Astrocyte of the cerebellum (primary cell): Measurements from ENCODE around the gene MVD.
A peak's percentile ranks its signal among the peaks of the same experiment; 100 is the strongest.

ENCODE experiments used
- DNase-seq: peaks from one replicate; pipeline ENCODE4 v3.0.0-alpha.2; 2011; ENCODE audit warnings: low read depth
- H3K4me3 ChIP-seq: 2 replicates; pipeline ENCODE4 v1.5.1; 2011; ENCODE audit warnings: mild to moderate bottlenecking, low read depth, low read length, moderate library complexity
- in situ Hi-C: cut with HindIII; loops from 2 replicates; pipeline ENCODE4 v1.10.0; 2017; ENCODE audit warnings: low sequenced_read_pairs
- TF ChIP-seq, protein P1 (sequence below): IDR thresholded peaks from 2 replicates; pipeline ENCODE4 v1.5.1; 2012; ENCODE audit warnings: low read length, low read depth, moderate library complexity, mild to moderate bottlenecking; ENCODE audit errors: missing control alignments

Gene MVD, protein sequence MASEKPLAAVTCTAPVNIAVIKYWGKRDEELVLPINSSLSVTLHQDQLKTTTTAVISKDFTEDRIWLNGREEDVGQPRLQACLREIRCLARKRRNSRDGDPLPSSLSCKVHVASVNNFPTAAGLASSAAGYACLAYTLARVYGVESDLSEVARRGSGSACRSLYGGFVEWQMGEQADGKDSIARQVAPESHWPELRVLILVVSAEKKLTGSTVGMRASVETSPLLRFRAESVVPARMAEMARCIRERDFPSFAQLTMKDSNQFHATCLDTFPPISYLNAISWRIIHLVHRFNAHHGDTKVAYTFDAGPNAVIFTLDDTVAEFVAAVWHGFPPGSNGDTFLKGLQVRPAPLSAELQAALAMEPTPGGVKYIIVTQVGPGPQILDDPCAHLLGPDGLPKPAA

DNA sequence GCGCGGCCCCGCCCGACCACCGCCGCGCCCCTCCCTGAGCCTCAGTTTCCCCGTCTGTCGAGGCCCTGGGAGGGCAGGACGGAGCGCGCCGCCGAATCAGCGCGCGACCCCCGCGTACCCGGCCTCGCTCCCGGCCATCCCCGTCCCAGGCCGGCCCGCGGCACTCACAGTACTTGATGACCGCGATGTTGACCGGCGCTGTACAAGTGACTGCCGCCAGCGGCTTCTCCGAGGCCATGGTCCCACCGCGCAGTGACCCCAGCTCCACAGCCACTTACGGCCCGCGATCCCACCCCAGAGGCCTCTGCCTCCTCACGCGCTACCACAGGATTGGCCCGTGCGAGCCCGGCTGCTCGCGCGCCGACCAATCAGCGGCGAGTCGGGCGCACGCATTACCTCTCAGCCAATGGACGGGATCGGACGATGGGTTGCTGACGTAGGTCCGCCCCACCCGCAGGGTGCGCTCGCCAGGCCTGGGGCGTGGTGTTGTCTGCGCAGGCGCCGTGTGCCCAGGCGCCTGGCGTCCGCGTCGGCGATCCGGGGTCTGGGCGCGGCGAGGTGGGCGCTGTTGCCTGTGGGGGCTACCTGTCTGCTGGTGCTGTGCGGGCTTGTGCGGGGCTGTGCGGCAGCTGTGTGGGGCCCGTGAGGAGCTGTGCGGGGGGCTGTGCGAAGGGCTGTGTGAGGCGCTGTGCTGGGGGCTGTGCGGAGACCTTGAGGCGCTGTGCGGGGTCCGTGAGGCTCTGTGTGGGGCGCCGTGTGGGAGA is at the start of gene MVD:
Gene MVD, minus strand, starts transcription at position 249 of the 764 bp plus-strand sequence. Its CDS starts 11 bp downstream, at position 238.
- TF ChIP-seq, protein P1, sequence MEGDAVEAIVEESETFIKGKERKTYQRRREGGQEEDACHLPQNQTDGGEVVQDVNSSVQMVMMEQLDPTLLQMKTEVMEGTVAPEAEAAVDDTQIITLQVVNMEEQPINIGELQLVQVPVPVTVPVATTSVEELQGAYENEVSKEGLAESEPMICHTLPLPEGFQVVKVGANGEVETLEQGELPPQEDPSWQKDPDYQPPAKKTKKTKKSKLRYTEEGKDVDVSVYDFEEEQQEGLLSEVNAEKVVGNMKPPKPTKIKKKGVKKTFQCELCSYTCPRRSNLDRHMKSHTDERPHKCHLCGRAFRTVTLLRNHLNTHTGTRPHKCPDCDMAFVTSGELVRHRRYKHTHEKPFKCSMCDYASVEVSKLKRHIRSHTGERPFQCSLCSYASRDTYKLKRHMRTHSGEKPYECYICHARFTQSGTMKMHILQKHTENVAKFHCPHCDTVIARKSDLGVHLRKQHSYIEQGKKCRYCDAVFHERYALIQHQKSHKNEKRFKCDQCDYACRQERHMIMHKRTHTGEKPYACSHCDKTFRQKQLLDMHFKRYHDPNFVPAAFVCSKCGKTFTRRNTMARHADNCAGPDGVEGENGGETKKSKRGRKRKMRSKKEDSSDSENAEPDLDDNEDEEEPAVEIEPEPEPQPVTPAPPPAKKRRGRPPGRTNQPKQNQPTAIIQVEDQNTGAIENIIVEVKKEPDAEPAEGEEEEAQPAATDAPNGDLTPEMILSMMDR, result no peak
- in situ Hi-C loops, result no loop called here
- peak; percentile 95 for DNase-seq
- H3K4me3 ChIP-seq, result peak within 1 kb of the TSS; percentile 96

DNA sequence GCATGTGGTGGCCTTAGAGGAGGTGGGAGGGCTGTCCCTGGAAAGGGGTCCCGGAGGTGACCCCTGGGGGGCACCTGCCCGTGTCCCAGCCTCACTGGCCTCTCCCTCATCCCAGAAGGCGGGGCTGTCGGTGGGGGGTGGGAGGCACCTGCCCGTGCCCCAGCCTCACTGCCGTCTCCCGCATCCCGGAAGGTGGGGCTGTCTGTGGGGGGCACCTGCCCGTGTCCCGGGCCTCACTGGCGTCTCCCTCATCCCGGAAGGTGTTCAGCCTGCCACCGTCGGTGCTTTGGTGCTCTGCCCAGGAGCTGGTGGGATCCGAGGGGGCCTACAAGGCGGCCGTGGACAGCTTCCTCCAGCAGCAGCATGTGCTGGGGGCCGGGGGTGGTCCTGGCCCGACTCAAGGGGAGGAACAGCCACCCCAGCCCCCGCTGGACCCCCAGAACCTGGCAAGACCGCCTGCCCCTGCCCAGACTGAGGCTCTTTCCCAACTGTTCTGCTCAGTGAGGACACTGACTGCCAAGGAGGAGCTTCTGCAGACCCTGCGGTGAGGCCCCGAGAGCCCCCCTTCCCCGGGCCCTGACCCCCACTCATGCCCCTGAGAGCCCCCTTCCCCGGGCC is 49.6 kb upstream of the MVD start:
- TF ChIP-seq, protein P1, result no peak
- in situ Hi-C loops, result no loop called here
- H3K4me3 ChIP-seq, result no peak overlapping the region
- no peak for DNase-seq

DNA sequence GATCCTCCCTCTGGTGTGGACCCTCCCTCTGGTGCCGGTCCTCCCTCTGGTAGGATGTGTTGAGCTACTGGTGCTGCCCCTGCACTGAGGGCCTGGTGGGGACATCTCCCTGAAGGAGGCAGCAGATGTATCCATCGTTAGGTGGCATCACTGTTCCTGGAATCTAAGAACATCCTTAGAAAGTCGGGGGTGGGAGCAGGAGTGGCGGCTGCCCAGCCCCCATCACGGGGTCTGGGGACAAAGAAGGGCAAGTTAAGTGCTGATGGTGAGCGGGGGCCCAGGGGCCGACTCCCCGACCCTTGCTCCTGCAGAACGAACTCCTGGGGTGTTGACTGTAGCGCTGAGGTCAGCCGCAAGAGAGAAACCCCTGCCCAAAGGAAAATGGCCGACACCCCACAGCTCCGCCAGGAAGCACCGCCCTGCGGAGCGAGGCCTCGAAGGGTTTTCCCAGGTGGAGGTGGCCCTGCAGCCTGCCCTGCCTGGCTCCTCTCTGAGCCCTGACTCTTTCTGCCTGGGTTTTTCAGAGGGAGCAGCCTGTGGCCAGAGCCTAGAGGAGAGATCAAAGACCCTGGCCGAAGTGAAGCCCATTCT is 49.0 kb upstream of the MVD start:
- H3K4me3 ChIP-seq, result no peak overlapping the region
- TF ChIP-seq, protein P1, result no peak
- in situ Hi-C loops, result no loop called here

DNA sequence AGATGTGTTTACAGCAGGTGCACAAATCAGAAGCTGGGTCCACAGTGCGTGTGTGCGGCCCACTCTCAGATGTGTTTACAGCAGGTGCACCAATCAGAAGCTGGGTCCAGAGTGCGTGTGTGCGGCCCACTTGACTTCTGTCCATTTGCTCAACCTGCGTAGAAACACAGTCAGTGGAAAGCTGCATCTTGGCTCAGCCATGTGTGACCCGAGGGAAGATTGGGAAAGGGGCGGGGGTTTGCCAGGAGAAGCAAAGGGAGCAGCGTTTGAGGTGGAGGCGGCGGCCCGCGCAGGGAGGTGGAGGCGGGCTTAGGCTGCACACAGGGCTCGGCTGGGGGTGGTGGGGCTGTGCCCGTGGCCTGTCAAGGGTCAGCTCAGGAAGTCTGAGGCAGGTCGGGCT is 47.7 kb upstream of the MVD start:
- no peak overlapping the region for H3K4me3 ChIP-seq
- DNase-seq, result no peak
- in situ Hi-C loops, result no loop called here
- TF ChIP-seq, protein P1, result no peak

More for the DNA sequence above, 49.0 kb upstream of the MVD start:
- DNase-seq, result no peak

DNA sequence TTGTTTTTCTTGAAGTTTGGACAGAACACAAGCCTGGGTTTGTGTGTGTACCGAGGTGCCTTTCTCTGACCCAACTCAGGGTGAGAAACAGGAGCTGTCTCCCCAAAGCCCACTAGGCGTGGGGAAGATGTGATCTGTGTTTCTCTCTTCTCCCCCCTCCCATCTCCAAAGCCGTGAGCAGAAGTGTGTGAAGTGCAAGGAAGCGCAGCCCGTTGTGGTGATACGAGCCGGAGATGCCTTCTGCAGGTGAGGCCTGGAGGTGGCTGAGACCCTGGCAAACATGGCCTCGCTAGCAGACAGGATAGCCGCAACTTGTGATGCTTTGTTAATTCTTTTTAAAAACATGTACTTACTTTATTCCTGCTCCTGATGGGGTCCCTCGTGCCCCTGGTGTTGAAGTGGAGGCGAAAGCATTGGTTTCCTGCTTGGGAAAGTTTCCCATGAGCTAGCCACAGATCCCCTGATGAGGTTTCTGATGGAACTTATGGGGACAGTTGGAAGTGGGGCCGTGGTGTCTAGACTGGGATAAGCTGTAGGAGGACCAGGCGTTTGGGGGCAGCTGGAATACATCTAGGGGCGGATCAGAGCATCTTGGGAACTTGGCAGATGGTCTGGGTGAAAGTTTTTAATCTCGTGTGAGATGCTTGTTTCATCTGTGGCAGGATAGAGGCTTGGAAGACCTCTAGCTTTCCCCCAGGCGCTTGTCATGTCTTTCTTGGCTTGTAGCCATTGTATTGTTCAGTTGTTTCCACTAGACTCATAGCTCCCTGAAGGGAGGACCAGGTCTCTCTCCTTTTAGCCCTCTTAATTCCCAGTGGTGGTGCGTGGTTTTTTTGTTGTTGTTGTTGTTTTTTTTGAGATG is 44.3 kb upstream of the MVD start:
- TF ChIP-seq, protein P1, result no peak
- peak overlapping the region; percentile 95 for H3K4me3 ChIP-seq
- in situ Hi-C loops, result no loop called here
- no peak for DNase-seq
